BLaER1 treated with 17β-estradiol and CSF1 and Interleukin-3, amounts not matched to agents 10 nM and 100 nM (cell line): Measurements from ENCODE around the gene BMP8A.
A peak's percentile ranks its signal among the peaks of the same experiment; 100 is the strongest.
"Not testable (repeated sequence)": the region's sequence is repeated elsewhere in the genome, so short reads cannot be mapped to it uniquely, and the experiment has no call there.

ENCODE experiments used
- H3K27ac ChIP-seq, 11 experiments: shearing (Covaris generic); formaldehyde crosslinking; 2 replicates each; pipeline ENCODE4 v1.8.1; 2022
- H3K27me3 ChIP-seq, 11 experiments: shearing (Covaris generic); formaldehyde crosslinking; 2 replicates each; pipeline ENCODE4 v1.8.1; 2022
- H3K36me3 ChIP-seq, 11 experiments: shearing (Covaris generic); formaldehyde crosslinking; 2 replicates each; pipeline ENCODE4 v1.8.1; 2022
- H3K4me1 ChIP-seq, 10 experiments: shearing (Covaris generic); formaldehyde crosslinking; 2 replicates each; pipeline ENCODE4 v1.8.1; 2022
- H3K4me2 ChIP-seq, 11 experiments: shearing (Covaris generic); formaldehyde crosslinking; 2 replicates each; pipeline ENCODE4 v1.8.1; 2022
- H3K4me3 ChIP-seq, 10 experiments: shearing (Covaris generic); formaldehyde crosslinking; 2 replicates each; pipeline ENCODE4 v1.8.1; 2022
- H3K9ac ChIP-seq, 11 experiments: shearing (Covaris generic); formaldehyde crosslinking; 2 replicates each; pipeline ENCODE4 v1.8.1; 2022
- H3K9me3 ChIP-seq, 11 experiments: shearing (Covaris generic); formaldehyde crosslinking; replicated peaks in 1 of 11; 2 replicates each; pipeline ENCODE4 v1.8.1; 2022
- H4K20me1 ChIP-seq, 11 experiments: shearing (Covaris generic); formaldehyde crosslinking; 2 replicates each; pipeline ENCODE4 v1.8.1; 2022
- Cebpa-rat ChIP-seq, 11 experiments: shearing (Covaris generic); IDR thresholded peaks; 2 replicates each; pipeline ENCODE4 v1.8.1; 2022

The BMP8A gene

DNA sequence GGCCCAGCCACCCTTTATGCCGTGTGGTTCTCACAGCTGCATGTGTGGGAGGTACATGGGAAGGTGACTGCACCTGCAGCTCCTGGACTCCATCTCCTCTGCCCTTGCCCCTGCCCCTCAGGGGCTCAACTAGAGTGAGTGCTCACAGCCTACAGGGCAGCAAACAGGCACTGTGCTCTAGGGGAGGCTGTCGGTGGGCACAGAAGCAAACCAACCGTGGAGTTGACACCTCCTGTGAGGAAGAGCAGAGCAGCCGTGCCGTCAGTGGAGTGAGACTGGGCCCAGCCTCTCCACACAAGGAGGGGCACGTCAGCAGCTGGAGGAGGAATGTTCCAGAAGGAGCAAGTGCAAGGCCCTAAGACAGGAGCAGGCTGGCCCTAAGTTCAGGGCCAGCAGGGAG is 32.7 kb downstream of the BMP8A start:
- H3K36me3 ChIP-seq: peaks cover 18 to 33% (median 27%) of the 10 kb centered on the region in 11 experiments
- H3K4me3 ChIP-seq: no peak overlapping the region
- H4K20me1 ChIP-seq: peaks cover 0 to 46% (median 13%) of the 10 kb centered on the region in 11 experiments; a peak in 11 of 22 replicates
- no peaks in the 10 kb centered on the region for H3K9me3 ChIP-seq
- TF ChIP-seq Cebpa-rat (IDR thresholded peaks at IDR 0.05): no peak
- H3K4me2 ChIP-seq: peak overlapping the region in 9 of 11 experiments; percentile 52 to 94 (median 77); a peak in 18 of 22 replicates
- peaks cover 15 to 47% (median 42%) of the 10 kb centered on the region in 10 experiments for H3K4me1 ChIP-seq
- peak overlapping the region in 4 of 11 experiments; percentile 28 to 45 (median 40); a peak in 6 of 22 replicates for H3K9ac ChIP-seq
- H3K27me3 ChIP-seq: peaks cover 0 to 6% (median 0%) of the 10 kb centered on the region in 11 experiments; a peak in 1 of 22 replicates
- H3K27ac ChIP-seq: no peak overlapping the region

DNA sequence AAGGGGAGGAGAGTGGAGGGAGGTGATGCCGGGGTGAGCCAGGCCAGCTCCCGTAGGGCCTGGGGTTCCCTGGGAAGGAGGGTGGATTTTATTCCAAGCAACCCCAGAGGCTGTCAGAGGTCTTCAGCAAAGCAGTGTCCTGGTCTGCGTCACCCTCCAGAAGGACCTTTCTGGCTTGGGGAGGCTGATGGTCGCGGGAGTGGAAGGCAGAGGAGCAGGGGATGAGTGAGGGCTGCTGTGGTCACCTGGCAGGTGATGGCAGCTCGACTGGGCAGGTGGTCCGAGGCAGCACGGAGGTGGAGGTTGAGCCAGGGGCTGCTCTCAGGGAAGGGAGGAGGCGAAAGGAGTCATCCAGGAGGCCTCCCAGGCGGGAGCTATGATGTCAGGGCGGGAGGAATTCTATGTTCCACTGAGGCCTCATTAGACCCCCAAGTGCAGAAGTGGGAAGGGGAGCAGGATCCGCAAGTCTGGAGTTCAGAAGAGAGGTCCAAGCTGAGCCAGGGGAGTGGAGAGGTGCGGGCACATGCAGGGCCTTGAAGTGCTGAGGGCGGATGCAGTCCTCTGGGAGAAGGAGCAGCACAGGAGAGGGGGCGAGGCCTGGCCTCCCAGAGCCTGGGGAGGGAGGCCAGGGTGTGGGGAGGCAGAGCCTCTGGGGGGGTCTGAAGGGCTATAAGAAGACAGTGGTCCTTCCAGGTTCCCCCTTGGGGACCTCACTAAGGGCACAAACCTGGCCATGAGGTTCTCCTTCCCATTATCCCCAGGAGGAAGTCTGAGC is 33.3 kb downstream of the BMP8A start:
- H3K27me3 ChIP-seq: peaks cover 0 to 6% (median 0%) of the 10 kb centered on the region in 11 experiments; a peak in 1 of 22 replicates
- H3K36me3 ChIP-seq: peaks cover 21 to 39% (median 32%) of the 10 kb centered on the region in 11 experiments
- H3K4me3 ChIP-seq: no peak overlapping the region
- H3K4me1 ChIP-seq: peaks cover 16 to 47% (median 42%) of the 10 kb centered on the region in 10 experiments
- no peaks in the 10 kb centered on the region for H3K9me3 ChIP-seq
- no peak overlapping the region for H3K27ac ChIP-seq
- peaks cover 0 to 52% (median 13%) of the 10 kb centered on the region in 11 experiments; a peak in 11 of 22 replicates for H4K20me1 ChIP-seq
- peak overlapping the region; percentile 47 to 94 (median 76); a peak in 20 of 22 replicates for H3K4me2 ChIP-seq
- TF ChIP-seq Cebpa-rat (IDR thresholded peaks at IDR 0.05): no peak
- peak overlapping the region in 5 of 11 experiments; percentile 19 to 45 (median 38); a peak in 7 of 22 replicates for H3K9ac ChIP-seq

DNA sequence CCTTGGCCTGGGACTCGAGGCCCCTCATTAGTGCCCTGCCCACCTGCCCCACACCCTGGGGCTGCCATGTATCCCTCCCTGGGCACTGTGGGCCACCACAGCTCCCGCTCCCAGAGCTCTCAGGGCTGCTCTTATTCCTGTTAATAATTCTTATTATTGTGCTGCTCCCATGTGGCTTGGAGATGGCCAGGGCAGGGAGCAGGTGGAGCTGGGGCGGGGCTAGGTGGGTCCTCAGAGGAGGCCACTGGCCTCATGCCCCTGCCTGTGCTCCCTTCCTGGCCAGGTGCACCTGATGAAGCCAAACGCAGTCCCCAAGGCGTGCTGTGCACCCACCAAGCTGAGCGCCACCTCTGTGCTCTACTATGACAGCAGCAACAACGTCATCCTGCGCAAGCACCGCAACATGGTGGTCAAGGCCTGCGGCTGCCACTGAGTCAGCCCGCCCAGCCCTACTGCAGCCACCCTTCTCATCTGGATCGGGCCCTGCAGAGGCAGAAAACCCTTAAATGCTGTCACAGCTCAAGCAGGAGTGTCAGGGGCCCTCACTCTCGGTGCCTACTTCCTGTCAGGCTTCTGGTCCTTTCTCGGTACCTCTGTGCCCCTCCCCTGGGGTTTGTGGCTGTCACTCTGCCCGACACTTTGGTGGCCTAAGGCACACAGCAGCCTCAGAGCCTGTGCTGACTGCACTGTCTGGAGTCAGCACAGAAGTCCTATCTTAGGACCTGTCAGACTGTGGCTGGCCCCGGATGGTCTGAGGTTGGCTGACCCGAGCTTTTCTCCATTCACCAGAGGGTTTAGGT is 34.1 kb downstream of the BMP8A start:
- Histone ChIP-seq H3K4me3 (0 out of 20 replicates have a peak overlapping the region, but pooled peaks of 1 of the 10 experiments have one; percentile 11), H3K27ac (peak overlapping the region in 1 of 11 experiments; percentile 22; a peak in 1 of 22 replicates)
- no peak for TF ChIP-seq Cebpa-rat (IDR thresholded peaks at IDR 0.05)

GRCh38 chr1:39526466-39527189 is 35.2 kb downstream of the BMP8A start:
- H3K4me2 ChIP-seq: peak overlapping the region in 10 of 11 experiments; percentile 52 to 94 (median 76); a peak in 19 of 22 replicates
- H3K4me1 ChIP-seq: peaks cover 24 to 50% (median 45%) of the 10 kb centered on the region in 10 experiments
- no peak overlapping the region for H3K4me3 ChIP-seq
- H3K36me3 ChIP-seq: peaks cover 31 to 58% (median 51%) of the 10 kb centered on the region in 11 experiments
- no peak overlapping the region for H3K27ac ChIP-seq
- H3K27me3 ChIP-seq: peaks cover 0 to 6% (median 0%) of the 10 kb centered on the region in 11 experiments; a peak in 1 of 22 replicates
- peaks cover 0 to 71% (median 13%) of the 10 kb centered on the region in 11 experiments; a peak in 11 of 22 replicates for H4K20me1 ChIP-seq
- H3K9ac ChIP-seq: peak overlapping the region in 2 of 11 experiments; percentile 35 to 57; a peak in 4 of 22 replicates
- TF ChIP-seq Cebpa-rat (IDR thresholded peaks at IDR 0.05): no peak
- H3K9me3 ChIP-seq: no peaks in the 10 kb centered on the region

More for the DNA sequence above, 34.1 kb downstream of the BMP8A start:
- Histone ChIP-seq H3K4me1 (peaks cover 24 to 48% (median 45%) of the 10 kb centered on the region in 10 experiments), H3K4me2 (peak overlapping the region; percentile 47 to 94 (median 76)), H3K36me3 (peaks cover 29 to 47% (median 40%) of the 10 kb centered on the region in 11 experiments), H3K27me3 (peaks cover 0 to 6% (median 0%) of the 10 kb centered on the region in 11 experiments; a peak in 1 of 22 replicates), H3K9me3 (no peaks in the 10 kb centered on the region), H3K9ac (peak overlapping the region in 6 of 11 experiments; percentile 11 to 57 (median 31); a peak in 9 of 22 replicates), H4K20me1 (peaks cover 0 to 60% (median 13%) of the 10 kb centered on the region in 11 experiments; a peak in 11 of 22 replicates)

DNA sequence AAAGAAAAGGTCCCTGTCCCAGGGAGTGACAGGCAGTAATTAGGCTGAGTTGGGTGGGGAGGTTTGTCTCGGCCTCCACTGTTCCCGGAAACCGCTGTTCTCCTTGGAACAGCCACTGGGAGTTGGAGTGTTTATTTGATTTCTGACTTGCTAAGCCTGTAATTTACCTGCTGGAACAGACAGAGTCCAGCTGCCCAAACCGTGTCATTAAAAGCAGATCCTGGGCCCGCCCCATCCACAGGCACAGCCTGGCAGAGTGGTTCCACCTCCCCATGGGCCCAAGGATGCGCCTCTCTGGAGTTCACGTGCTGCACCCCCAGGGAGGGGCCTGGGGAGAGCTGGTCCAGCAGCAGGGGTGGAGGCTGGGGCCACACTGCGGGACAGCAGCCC is 35.7 kb downstream of the BMP8A start:
- H3K9ac ChIP-seq: 0 out of 22 replicates have a peak overlapping the region, but pooled peaks of 1 of the 11 experiments have one; percentile 35
- H3K4me2 ChIP-seq: peak overlapping the region in 5 of 11 experiments; percentile 70 to 94 (median 77); a peak in 6 of 22 replicates
- not testable (repeated sequence) for H3K27ac ChIP-seq, H3K4me3 ChIP-seq, H3K27me3 ChIP-seq, H3K9me3 ChIP-seq
- peaks cover 24 to 50% (median 45%) of the 10 kb centered on the region in 10 experiments for H3K4me1 ChIP-seq
- peaks cover 0 to 73% (median 13%) of the 10 kb centered on the region in 11 experiments; a peak in 11 of 22 replicates for H4K20me1 ChIP-seq
- H3K36me3 ChIP-seq: peaks cover 34 to 63% (median 56%) of the 10 kb centered on the region in 11 experiments

DNA sequence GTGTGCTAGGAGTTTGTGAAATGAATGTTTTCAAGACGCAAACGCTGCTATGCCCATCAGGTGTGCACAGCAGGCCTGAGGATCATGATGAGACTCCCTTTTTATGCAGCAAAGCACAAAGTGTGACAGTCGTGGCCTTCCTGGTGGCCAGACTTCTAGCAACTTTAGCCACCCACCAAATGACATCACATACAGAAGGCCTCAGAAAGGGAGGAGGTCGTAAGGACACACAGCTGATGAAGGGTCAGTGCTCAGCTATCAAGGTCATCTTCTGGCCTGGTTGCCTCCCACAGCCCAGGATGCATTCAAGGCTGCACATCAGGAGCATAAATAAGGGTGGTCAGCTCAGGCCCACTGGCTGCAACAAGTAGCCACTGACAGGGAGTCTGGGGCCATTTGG is 36.6 kb downstream of the BMP8A start:
- TF ChIP-seq Cebpa-rat (IDR thresholded peaks at IDR 0.05): no peak

DNA sequence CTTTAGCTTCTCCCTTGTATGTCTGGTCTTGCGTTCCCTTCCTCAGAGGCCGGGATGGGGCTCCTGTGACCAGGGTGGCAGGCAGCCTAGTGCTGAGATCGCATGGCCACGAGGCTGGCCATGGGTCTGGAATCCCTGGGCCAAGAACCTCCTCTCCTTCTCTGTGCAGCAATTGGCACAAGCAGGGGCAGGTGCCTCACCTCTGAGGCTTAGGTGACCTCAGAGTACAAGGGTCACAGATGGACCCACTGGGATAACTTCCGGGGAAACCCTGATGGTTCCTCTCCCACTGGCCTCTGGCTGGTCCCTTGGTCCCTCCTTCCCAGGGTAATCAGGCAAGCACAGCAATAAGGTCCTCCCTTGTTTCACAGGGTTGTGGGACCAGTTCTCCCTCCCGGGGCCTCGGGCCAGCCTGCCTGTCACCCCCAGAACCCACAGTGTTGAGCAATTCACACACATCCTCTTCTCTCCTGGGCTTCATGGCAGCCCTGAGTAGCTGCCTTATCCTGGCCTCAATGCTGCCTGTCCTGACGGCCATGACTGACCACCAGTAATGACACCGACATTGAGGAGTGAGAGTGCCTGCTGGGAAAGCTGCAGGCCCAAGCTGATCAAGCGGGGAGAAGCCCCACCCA is 38.6 kb downstream of the BMP8A start:
- Histone ChIP-seq H3K4me3 (no peak overlapping the region), H3K36me3 (peaks cover 45 to 92% (median 79%) of the 10 kb centered on the region in 11 experiments), H3K27me3 (peaks cover 0 to 2% (median 0%) of the 10 kb centered on the region in 11 experiments; a peak in 1 of 22 replicates), H3K27ac (peak overlapping the region in 1 of 11 experiments; percentile 13; a peak in 1 of 22 replicates), H4K20me1 (peaks cover 0 to 52% (median 11%) of the 10 kb centered on the region in 11 experiments; a peak in 12 of 22 replicates), H3K4me2 (peak overlapping the region in 5 of 11 experiments; percentile 22 to 37 (median 33); a peak in 8 of 22 replicates), H3K9ac (peak overlapping the region in 1 of 11 experiments; percentile 5; a peak in 1 of 22 replicates), H3K4me1 (peaks cover 21 to 32% (median 23%) of the 10 kb centered on the region in 10 experiments), H3K9me3 (peaks cover 0 to 2% (median 0%) of the 10 kb centered on the region in 11 experiments; a peak in 2 of 22 replicates)
- no peak for TF ChIP-seq Cebpa-rat (IDR thresholded peaks at IDR 0.05)

More for the DNA sequence above, 36.6 kb downstream of the BMP8A start:
- H3K36me3 ChIP-seq: peaks cover 36 to 72% (median 65%) of the 10 kb centered on the region in 11 experiments
- H3K27me3 ChIP-seq: peaks cover 0 to 6% (median 0%) of the 10 kb centered on the region in 11 experiments; a peak in 1 of 22 replicates
- no peak overlapping the region for H3K4me3 ChIP-seq
- no peak overlapping the region for H3K4me2 ChIP-seq
- no peak overlapping the region for H3K9ac ChIP-seq
- H3K9me3 ChIP-seq: no peaks in the 10 kb centered on the region
- H4K20me1 ChIP-seq: peaks cover 0 to 71% (median 13%) of the 10 kb centered on the region in 11 experiments; a peak in 11 of 22 replicates
- peaks cover 24 to 47% (median 42%) of the 10 kb centered on the region in 10 experiments for H3K4me1 ChIP-seq
- H3K27ac ChIP-seq: no peak overlapping the region
